Measurements from ENCODE around the gene FGF12. TPM values are rescaled to one million over a fixed set of nuclear protein-coding genes. Genes with fewer than 3 reads are reported as not detected.

Gene FGF12
- total RNA-seq, 2 experiments from 2014 or later, result not detected

DNA sequence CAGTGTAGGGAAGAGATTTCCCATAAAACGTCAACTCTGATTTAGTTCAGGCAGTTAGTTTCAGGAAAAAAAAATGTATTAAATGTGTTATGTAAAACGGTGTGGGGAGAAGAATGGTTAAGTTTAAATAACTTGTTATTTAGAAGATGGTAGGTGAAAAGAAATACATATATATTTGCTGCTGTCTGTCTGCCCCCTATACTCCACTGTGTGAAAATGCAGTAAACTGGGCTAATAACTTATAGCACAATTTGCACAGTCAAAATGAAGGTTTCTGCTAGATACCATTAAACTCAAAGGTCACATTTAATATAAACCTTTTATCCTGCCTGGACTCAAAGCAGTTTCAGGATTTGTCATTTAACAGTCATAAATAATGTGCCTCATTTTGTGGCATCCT lies 515.0 kb downstream of the FGF12 start:
- Histone ChIP-seq H3K4me1 (ENCODE audit: insufficient read depth, low read length) (no peaks in the 10 kb centered on the region), H3K27me3 (ENCODE audit: control insufficient read depth in 1 of 2, insufficient read depth in 2 of 2, low read length in 2 of 2) (no peaks in the 10 kb centered on the region), H3K4me3 (ENCODE audit: low read length) (no peak overlapping the region), H3K9me3 (ENCODE audit: control insufficient read depth in 1 of 2, insufficient read depth in 1 of 2, low read length in 2 of 2) (peaks cover 0 to 3% of the 10 kb centered on the region in 2 experiments), H3K36me3 (ENCODE audit: insufficient read depth, low read length) (no peaks in the 10 kb centered on the region), H3K27ac (ENCODE audit: low read depth in 1 of 2, low read length in 2 of 2) (no peak overlapping the region)
- POLR2A ChIA-PET, result no interaction called here
- no peak overlapping the region for H3K4me3 Mint-ChIP-seq
- no peaks in the 10 kb centered on the region for H3K27me3 Mint-ChIP-seq
- CTCF ChIA-PET, result no interaction called here
- DNase-seq, result no peak
- no peak for ATAC-seq (ENCODE audit: poor library complexity)
- TF ChIP-seq, protein P1, sequence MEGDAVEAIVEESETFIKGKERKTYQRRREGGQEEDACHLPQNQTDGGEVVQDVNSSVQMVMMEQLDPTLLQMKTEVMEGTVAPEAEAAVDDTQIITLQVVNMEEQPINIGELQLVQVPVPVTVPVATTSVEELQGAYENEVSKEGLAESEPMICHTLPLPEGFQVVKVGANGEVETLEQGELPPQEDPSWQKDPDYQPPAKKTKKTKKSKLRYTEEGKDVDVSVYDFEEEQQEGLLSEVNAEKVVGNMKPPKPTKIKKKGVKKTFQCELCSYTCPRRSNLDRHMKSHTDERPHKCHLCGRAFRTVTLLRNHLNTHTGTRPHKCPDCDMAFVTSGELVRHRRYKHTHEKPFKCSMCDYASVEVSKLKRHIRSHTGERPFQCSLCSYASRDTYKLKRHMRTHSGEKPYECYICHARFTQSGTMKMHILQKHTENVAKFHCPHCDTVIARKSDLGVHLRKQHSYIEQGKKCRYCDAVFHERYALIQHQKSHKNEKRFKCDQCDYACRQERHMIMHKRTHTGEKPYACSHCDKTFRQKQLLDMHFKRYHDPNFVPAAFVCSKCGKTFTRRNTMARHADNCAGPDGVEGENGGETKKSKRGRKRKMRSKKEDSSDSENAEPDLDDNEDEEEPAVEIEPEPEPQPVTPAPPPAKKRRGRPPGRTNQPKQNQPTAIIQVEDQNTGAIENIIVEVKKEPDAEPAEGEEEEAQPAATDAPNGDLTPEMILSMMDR (IDR thresholded peaks at IDR 0.05), result no peak
- H3K9me3 Mint-ChIP-seq, result peaks cover 4% of the 10 kb centered on the region
- H3K36me3 Mint-ChIP-seq (ENCODE audit: low read depth), result no peaks in the 10 kb centered on the region
- no peak overlapping the region for H3K27ac Mint-ChIP-seq
- no peaks in the 10 kb centered on the region for H3K4me1 Mint-ChIP-seq (ENCODE audit: low read depth)
- intact Hi-C loops (cut with DNase I, micrococcal nuclease), result loop anchor here in 1 of 2 experiments (2.0 kb wide), 1 partner anchor 24 kb away; no protein-coding TSS in a partner anchor

DNA sequence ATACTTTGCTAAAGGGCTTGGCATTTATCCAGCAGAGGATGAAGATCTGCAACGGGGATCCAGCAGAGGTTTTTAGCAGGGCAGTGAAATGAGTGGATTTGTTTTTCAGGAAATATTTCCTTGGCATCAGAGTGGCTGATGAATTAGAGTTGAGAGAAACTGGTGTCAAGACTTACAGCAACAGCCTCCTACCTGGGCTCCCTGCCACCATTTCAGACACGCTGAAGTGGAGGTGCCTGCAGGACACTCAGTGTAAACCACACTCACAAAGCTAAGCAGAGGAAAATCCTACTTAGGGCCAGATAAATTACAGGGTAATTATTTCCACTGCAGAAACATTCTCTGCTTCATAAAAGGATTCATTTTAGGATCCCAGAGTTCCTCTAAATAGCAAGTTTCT lies 519.7 kb downstream of the FGF12 start:
- no peak for DNase-seq
- CTCF ChIA-PET, result no interaction called here
- no peaks in the 10 kb centered on the region for H3K9me3 ChIP-seq (ENCODE audit: control insufficient read depth in 1 of 2, insufficient read depth in 1 of 2, low read length in 2 of 2)
- H3K27me3 Mint-ChIP-seq, result peaks cover 3% of the 10 kb centered on the region
- intact Hi-C loops (cut with DNase I, micrococcal nuclease), result no loop called here
- H3K9me3 Mint-ChIP-seq, result peaks cover 2% of the 10 kb centered on the region
- ATAC-seq (ENCODE audit: poor library complexity), result no peak
- H3K4me3 ChIP-seq (ENCODE audit: low read length), result no peak overlapping the region
- no peak overlapping the region for H3K27ac Mint-ChIP-seq
- H3K27ac ChIP-seq (ENCODE audit: low read depth in 1 of 2, low read length in 2 of 2), result no peak overlapping the region
- H3K36me3 ChIP-seq (ENCODE audit: insufficient read depth, low read length), result no peaks in the 10 kb centered on the region
- H3K4me3 Mint-ChIP-seq, result no peak overlapping the region
- no peaks in the 10 kb centered on the region for H3K27me3 ChIP-seq (ENCODE audit: control insufficient read depth in 1 of 2, insufficient read depth in 2 of 2, low read length in 2 of 2)
- no peaks in the 10 kb centered on the region for H3K4me1 ChIP-seq (ENCODE audit: insufficient read depth, low read length)
- H3K4me1 Mint-ChIP-seq (ENCODE audit: low read depth), result no peaks in the 10 kb centered on the region
- TF ChIP-seq, protein P1 (IDR thresholded peaks at IDR 0.05), result no peak
- POLR2A ChIA-PET, result no interaction called here
- H3K36me3 Mint-ChIP-seq (ENCODE audit: low read depth), result no peaks in the 10 kb centered on the region

DNA sequence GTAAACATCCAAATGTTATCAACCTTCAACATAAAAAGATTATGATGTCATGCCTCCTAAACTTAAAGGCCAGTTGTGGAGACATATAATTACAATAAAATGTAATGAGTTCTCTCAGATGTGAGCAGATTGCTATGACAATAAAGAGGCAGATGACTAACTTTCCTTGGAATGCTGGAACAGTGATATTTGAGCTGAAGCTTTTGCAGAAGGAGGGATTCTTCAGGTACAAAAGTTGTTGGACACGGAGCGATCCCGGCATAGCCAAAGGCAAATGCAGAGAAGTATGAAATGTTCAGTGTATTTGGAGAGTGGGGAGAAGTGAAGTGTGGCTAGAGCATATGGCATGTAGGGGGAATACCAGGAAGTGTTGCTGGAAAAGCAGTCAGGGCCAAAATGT lies 520.1 kb downstream of the FGF12 start:
- TF ChIP-seq, protein P1 (IDR thresholded peaks at IDR 0.05), result no peak
- Histone ChIP-seq H3K9me3 (ENCODE audit: control insufficient read depth in 1 of 2, insufficient read depth in 1 of 2, low read length in 2 of 2) (no peaks in the 10 kb centered on the region), H3K27ac (ENCODE audit: low read depth in 1 of 2, low read length in 2 of 2) (no peak overlapping the region), H3K27me3 (ENCODE audit: control insufficient read depth in 1 of 2, insufficient read depth in 2 of 2, low read length in 2 of 2) (no peaks in the 10 kb centered on the region), H3K4me3 (ENCODE audit: low read length) (no peak overlapping the region), H3K4me1 (ENCODE audit: insufficient read depth, low read length) (no peaks in the 10 kb centered on the region), H3K36me3 (ENCODE audit: insufficient read depth, low read length) (no peaks in the 10 kb centered on the region)
- Mint-ChIP-seq H3K27ac (no peak overlapping the region), H3K4me1 (ENCODE audit: low read depth) (no peaks in the 10 kb centered on the region), H3K36me3 (ENCODE audit: low read depth) (no peaks in the 10 kb centered on the region), H3K27me3 (peaks cover 3% of the 10 kb centered on the region), H3K9me3 (peaks cover 2% of the 10 kb centered on the region), H3K4me3 (no peak overlapping the region)
- DNase-seq (no peak), ATAC-seq (ENCODE audit: poor library complexity) (no peak)
- intact Hi-C loops (cut with DNase I, micrococcal nuclease), result no loop called here
- POLR2A ChIA-PET, result no interaction called here
- CTCF ChIA-PET, result no interaction called here
